ENCODE measurements around the gene USP40. TPM values are rescaled to one million over a fixed set of nuclear protein-coding genes. Genes with fewer than 3 reads are reported as not detected.

USP40 gene
- total and polyA plus RNA-seq, 2 experiments from 2014 or later, result 5.7 to 11.7 TPM

DNA sequence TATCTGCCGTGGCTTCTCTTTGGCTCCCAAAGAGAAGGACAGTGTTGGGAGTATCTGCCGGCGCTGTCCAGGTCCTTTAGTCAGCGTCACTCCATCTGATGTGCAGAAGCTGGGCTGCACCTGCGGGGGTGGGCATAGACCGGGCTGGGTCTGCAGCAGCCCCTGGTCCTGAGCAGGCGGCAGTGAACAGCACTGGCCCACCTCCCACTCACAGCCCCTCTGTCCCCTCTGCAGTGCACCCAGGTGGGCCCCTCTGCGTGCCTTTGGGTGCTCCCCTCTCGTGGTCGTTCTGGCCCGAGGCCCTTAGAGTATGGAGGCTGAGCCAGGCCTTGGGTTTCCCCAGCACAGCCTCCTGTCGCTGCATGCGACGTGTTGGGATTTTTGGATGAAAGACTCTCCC, 95.7 kb downstream of the USP40 start:
- Histone ChIP-seq H3F3A (replicated peaks; ENCODE audit: low read depth) (no peaks in the 10 kb centered on the region), H4K20me1 (replicated peaks; ENCODE audit: insufficient read depth) (no peaks in the 10 kb centered on the region), H3K27me3 (ENCODE audit: insufficient read depth) (no peaks in the 10 kb centered on the region), H3K4me1 (ENCODE audit: insufficient read depth) (no peaks in the 10 kb centered on the region), H3K4me3 (no peak overlapping the region), H3K4me2 (no peak overlapping the region), H3K79me2 (replicated peaks; ENCODE audit: insufficient read depth) (no peaks in the 10 kb centered on the region), H2AFZ (no peak overlapping the region), H3K27ac (ENCODE audit: low read depth) (no peak overlapping the region), H3K9me2 (ENCODE audit: insufficient read depth) (no peaks in the 10 kb centered on the region), H3K36me3 (ENCODE audit: insufficient read depth) (0 out of 2 replicates have a peak, but pooled peaks cover 3% of the 10 kb centered on the region)
- DNase-seq (ENCODE audit: low spot score), result no peak
- H3K36me3 Mint-ChIP-seq (ENCODE audit: low read depth), result peaks cover 37% of the 10 kb centered on the region
- H3K4me3 Mint-ChIP-seq, result no peak overlapping the region
- H3K27me3 Mint-ChIP-seq (ENCODE audit: insufficient read depth, low read depth, poor library complexity), result peaks cover 1% of the 10 kb centered on the region
- no peak overlapping the region for H3K27ac Mint-ChIP-seq
- TF ChIP-seq ZNF114 (CRISPR knock-in tag; IDR thresholded peaks at IDR 0.05) (no peak), JUNB (IDR thresholded peaks at IDR 0.05; ENCODE audit: unreplicated experiment) (no peak), NANOG (IDR thresholded peaks at IDR 0.05; ENCODE audit: borderline replicate concordance) (no peak), CREB1 (CRISPR knock-in tag; IDR thresholded peaks at IDR 0.05; ENCODE audit: low read depth) (no peak), STAT1 (IDR thresholded peaks at IDR 0.05; ENCODE audit: unreplicated experiment) (no peak), ZNF331 (CRISPR knock-in tag; IDR thresholded peaks at IDR 0.05; ENCODE audit: low read depth) (no peak), EZH2 (IDR thresholded peaks at IDR 0.05; ENCODE audit: low read depth, unreplicated experiment) (no peak), EZH2phosphoT487 (IDR thresholded peaks at IDR 0.05; ENCODE audit: unreplicated experiment) (no peak), POLR2AphosphoS5 (IDR thresholded peaks at IDR 0.05; ENCODE audit: low read depth) (no peak)
- TF ChIP-seq, protein P1, sequence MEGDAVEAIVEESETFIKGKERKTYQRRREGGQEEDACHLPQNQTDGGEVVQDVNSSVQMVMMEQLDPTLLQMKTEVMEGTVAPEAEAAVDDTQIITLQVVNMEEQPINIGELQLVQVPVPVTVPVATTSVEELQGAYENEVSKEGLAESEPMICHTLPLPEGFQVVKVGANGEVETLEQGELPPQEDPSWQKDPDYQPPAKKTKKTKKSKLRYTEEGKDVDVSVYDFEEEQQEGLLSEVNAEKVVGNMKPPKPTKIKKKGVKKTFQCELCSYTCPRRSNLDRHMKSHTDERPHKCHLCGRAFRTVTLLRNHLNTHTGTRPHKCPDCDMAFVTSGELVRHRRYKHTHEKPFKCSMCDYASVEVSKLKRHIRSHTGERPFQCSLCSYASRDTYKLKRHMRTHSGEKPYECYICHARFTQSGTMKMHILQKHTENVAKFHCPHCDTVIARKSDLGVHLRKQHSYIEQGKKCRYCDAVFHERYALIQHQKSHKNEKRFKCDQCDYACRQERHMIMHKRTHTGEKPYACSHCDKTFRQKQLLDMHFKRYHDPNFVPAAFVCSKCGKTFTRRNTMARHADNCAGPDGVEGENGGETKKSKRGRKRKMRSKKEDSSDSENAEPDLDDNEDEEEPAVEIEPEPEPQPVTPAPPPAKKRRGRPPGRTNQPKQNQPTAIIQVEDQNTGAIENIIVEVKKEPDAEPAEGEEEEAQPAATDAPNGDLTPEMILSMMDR (conservative IDR thresholded peaks at IDR 0.05; ENCODE audit: low read depth in 2 of 2), result no peak
- TF ChIP-seq, protein P2, sequence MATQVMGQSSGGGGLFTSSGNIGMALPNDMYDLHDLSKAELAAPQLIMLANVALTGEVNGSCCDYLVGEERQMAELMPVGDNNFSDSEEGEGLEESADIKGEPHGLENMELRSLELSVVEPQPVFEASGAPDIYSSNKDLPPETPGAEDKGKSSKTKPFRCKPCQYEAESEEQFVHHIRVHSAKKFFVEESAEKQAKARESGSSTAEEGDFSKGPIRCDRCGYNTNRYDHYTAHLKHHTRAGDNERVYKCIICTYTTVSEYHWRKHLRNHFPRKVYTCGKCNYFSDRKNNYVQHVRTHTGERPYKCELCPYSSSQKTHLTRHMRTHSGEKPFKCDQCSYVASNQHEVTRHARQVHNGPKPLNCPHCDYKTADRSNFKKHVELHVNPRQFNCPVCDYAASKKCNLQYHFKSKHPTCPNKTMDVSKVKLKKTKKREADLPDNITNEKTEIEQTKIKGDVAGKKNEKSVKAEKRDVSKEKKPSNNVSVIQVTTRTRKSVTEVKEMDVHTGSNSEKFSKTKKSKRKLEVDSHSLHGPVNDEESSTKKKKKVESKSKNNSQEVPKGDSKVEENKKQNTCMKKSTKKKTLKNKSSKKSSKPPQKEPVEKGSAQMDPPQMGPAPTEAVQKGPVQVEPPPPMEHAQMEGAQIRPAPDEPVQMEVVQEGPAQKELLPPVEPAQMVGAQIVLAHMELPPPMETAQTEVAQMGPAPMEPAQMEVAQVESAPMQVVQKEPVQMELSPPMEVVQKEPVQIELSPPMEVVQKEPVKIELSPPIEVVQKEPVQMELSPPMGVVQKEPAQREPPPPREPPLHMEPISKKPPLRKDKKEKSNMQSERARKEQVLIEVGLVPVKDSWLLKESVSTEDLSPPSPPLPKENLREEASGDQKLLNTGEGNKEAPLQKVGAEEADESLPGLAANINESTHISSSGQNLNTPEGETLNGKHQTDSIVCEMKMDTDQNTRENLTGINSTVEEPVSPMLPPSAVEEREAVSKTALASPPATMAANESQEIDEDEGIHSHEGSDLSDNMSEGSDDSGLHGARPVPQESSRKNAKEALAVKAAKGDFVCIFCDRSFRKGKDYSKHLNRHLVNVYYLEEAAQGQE (IDR thresholded peaks at IDR 0.05; ENCODE audit: unreplicated experiment), result no peak
- TF ChIP-seq, protein P3, sequence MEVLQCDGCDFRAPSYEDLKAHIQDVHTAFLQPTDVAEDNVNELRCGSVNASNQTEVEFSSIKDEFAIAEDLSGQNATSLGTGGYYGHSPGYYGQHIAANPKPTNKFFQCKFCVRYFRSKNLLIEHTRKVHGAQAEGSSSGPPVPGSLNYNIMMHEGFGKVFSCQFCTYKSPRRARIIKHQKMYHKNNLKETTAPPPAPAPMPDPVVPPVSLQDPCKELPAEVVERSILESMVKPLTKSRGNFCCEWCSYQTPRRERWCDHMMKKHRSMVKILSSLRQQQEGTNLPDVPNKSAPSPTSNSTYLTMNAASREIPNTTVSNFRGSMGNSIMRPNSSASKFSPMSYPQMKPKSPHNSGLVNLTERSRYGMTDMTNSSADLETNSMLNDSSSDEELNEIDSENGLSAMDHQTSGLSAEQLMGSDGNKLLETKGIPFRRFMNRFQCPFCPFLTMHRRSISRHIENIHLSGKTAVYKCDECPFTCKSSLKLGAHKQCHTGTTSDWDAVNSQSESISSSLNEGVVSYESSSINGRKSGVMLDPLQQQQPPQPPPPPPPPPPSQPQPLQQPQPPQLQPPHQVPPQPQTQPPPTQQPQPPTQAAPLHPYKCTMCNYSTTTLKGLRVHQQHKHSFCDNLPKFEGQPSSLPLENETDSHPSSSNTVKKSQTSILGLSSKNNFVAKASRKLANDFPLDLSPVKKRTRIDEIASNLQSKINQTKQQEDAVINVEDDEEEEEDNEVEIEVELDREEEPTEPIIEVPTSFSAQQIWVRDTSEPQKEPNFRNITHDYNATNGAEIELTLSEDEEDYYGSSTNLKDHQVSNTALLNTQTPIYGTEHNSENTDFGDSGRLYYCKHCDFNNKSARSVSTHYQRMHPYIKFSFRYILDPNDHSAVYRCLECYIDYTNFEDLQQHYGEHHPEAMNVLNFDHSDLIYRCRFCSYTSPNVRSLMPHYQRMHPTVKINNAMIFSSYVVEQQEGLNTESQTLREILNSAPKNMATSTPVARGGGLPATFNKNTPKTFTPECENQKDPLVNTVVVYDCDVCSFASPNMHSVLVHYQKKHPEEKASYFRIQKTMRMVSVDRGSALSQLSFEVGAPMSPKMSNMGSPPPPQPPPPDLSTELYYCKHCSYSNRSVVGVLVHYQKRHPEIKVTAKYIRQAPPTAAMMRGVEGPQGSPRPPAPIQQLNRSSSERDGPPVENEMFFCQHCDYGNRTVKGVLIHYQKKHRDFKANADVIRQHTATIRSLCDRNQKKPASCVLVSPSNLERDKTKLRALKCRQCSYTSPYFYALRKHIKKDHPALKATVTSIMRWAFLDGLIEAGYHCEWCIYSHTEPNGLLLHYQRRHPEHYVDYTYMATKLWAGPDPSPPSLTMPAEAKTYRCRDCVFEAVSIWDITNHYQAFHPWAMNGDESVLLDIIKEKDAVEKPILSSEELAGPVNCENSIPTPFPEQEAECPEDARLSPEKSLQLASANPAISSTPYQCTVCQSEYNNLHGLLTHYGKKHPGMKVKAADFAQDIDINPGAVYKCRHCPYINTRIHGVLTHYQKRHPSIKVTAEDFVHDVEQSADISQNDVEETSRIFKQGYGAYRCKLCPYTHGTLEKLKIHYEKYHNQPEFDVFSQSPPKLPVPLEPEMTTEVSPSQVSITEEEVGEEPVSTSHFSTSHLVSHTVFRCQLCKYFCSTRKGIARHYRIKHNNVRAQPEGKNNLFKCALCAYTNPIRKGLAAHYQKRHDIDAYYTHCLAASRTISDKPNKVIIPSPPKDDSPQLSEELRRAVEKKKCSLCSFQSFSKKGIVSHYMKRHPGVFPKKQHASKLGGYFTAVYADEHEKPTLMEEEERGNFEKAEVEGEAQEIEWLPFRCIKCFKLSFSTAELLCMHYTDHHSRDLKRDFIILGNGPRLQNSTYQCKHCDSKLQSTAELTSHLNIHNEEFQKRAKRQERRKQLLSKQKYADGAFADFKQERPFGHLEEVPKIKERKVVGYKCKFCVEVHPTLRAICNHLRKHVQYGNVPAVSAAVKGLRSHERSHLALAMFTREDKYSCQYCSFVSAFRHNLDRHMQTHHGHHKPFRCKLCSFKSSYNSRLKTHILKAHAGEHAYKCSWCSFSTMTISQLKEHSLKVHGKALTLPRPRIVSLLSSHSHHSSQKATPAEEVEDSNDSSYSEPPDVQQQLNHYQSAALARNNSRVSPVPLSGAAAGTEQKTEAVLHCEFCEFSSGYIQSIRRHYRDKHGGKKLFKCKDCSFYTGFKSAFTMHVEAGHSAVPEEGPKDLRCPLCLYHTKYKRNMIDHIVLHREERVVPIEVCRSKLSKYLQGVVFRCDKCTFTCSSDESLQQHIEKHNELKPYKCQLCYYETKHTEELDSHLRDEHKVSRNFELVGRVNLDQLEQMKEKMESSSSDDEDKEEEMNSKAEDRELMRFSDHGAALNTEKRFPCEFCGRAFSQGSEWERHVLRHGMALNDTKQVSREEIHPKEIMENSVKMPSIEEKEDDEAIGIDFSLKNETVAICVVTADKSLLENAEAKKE (CRISPR knock-in tag; IDR thresholded peaks at IDR 0.05), result no peak
- TF ChIP-seq, protein P4, sequence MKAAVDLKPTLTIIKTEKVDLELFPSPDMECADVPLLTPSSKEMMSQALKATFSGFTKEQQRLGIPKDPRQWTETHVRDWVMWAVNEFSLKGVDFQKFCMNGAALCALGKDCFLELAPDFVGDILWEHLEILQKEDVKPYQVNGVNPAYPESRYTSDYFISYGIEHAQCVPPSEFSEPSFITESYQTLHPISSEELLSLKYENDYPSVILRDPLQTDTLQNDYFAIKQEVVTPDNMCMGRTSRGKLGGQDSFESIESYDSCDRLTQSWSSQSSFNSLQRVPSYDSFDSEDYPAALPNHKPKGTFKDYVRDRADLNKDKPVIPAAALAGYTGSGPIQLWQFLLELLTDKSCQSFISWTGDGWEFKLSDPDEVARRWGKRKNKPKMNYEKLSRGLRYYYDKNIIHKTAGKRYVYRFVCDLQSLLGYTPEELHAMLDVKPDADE (IDR thresholded peaks at IDR 0.05), result no peak
- no peak for ATAC-seq
- no peaks in the 10 kb centered on the region; the same call in 2 of the 3 replicates for H3K4me1 Mint-ChIP-seq
- no peaks in the 10 kb centered on the region; the same call in 2 of the 3 replicates for H3K9me3 Mint-ChIP-seq

Data from GM23338 (cell line).